NCI-H82 treated with DMSO at 0.1 percent for 48 hours (cell line): ENCODE data around the gene TMX3.

ENCODE experiments used
- DNase-seq: peaks from one replicate; lab custom pipeline; 2025; ENCODE audit not compliant: unreplicated experiment; lab: John Stamatoyannopoulos, UW

TMX3 gene, protein sequence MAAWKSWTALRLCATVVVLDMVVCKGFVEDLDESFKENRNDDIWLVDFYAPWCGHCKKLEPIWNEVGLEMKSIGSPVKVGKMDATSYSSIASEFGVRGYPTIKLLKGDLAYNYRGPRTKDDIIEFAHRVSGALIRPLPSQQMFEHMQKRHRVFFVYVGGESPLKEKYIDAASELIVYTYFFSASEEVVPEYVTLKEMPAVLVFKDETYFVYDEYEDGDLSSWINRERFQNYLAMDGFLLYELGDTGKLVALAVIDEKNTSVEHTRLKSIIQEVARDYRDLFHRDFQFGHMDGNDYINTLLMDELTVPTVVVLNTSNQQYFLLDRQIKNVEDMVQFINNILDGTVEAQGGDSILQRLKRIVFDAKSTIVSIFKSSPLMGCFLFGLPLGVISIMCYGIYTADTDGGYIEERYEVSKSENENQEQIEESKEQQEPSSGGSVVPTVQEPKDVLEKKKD

DNA sequence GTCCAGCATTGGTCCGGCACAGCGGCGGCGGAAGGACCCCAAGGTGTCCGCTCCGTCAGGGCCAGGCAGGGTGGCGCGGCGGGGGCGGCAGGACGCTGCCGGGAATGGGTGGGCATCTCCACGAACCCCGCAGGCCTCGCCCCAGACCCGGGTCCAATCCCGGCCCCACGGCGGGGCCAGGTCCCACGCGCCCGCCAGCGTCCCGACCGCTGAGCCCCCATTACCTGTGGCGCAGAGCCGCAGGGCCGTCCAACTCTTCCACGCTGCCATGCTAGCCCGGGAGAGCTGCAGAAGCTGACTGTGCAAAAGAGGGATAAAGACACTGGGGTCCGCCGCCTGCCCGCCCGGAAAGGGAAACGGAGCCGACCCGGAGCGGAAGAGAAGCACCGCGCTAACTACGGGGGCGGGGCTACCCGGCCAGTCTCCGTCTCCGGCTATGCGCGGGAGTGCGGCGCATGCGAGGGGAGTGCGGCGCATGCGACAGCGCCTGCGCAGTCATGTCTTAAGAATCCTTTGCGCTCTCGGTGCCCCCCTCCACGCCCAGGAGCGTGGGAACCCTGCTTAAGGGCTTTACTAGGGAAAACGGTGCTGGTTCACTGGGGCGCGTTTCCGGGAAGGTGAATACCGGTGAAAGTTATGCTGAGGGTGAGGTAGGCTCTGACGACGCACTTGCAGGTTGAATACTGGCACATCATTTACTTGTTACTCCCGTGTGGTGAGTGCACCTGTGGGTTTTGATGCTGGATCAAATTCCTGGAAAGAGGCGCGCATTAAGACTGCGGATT lies at the start of gene TMX3:
TSS of gene TMX3 (minus strand) at position 397 of the 785 bp plus-strand sequence. CDS start at position 270, 127 bp downstream.
- DNase-seq: peak; percentile 79

DNA sequence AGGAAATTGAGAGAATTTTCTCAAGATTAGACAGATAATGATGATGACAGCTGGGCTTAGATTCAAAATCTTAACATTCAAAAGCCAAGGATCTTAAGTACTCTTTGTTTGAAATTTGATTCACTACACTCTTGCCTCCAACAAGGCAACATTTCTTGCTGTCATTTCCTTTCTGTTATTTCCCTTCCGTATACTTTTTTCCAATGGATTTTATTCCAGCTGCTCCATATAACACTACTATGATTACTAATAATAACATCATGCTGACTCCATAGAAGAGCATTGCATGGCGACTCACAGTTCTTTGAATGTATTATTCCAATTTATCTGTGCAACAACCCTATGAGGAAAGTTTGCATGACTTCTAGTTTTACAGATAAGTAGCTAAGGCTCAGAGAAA lies 49.1 kb upstream of the TMX3 start:
- DNase-seq: no peak

DNA sequence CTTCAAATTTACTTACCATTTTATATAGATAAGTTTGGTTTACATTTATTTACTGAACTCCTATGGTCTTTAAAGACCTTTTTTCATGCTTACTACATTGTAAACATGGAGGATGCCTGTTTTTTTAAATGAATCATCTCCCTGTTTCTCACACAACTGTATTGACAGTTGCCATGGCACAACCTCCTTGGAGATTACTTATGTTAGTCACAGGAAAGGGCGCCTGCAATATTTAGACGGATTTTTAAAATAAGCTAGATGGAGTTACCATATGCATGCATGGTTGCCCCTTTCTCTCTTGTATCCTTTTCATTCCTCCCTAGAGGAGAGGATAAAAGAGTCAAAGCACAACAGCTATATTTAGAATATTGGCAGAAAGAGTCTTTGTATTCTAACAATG lies 48.2 kb upstream of the TMX3 start:
- no peak for DNase-seq

DNA sequence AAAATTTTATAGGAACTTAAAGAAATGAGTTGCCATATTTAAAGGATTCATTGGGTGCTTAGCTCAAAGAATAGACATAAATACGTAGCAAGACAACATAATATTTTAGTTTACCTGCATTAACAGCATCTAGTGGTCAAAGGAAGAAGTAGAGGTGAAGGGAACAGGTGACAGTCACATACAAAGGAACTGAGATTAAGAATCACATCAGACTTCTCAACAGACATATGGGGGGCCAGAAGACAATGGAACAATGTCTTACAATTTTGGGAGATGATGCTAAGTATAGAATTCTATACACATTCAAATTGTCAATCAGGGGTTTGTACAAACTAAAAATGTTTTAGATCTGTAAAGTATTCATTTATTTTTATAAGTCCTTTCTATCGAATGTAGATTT lies 44.4 kb upstream of the TMX3 start:
- no peak for DNase-seq

DNA sequence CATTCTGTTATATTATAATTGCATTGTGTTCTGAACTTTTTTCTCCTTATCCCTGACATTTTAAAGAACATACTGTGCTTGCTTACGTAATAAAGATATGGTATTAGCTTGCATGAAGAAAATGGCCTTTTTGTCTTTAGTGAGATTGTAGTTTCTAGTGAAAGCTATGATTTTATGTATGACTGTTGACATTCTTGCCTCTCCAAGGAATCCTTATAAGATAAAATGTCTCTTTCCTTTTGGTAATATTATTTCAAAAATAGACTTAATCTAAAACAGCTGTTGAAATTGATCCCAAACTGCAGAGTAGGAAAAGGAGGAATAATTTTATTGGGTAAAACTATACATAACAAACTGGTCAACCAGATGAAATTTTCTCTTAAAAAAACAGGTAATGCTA lies 42.2 kb upstream of the TMX3 start:
- DNase-seq: no peak

DNA sequence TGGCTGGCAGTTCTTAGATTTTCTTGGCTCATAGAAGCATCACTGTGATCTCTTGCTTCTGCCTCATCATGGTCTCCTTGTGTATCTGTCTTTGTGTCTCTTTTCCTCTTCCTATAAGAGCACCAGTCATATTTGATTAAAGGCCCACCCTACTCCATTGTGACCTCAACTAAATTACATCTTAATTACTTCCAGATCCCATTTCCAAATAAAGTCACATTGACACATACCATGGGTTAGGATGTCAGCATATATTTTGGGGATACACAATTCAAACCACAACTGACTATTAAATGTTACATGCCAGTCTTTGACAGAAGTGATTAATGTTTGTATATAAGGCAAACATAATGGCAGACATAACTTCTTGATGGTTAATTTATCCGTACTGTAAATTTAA lies 27.3 kb upstream of the TMX3 start:
- DNase-seq: no peak

DNA sequence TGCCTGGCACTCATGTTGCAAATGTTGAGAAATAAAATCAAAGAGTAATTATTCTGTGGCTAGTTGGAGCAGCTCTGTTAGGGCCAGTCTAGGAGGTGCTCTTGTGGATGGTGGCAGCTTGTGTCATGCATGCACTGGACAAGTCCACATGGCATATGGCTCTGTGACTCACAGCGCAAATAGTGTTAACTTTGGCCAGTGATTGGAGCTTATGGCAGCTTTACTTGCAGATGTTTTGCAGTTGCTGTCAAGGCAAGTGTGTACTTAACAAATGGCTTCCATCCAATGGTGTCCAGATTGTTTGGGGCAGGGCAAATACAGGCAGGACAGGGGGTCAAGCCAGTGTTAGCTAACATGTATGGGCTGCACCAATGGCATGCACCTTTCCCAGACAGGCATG lies 26.1 kb upstream of the TMX3 start:
- DNase-seq: no peak

DNA sequence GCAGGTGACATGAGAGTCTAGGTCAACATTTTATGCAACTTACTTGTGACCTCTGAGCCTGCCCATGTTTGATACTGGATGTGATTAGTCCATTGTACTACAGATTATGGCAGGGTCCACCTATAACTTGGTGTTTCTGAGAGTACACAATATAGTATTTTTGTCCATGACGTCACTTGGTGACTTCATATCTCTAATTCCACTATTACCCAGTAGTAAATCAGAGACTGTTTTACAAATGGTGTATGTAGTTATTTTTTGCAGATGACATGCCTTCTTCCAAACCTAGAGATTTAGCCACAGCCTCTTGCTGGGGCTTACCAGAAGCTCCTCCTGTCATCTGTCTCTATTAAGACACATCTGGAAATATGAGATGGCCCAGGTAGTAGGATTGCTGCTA lies 24.6 kb upstream of the TMX3 start:
- no peak for DNase-seq

DNA sequence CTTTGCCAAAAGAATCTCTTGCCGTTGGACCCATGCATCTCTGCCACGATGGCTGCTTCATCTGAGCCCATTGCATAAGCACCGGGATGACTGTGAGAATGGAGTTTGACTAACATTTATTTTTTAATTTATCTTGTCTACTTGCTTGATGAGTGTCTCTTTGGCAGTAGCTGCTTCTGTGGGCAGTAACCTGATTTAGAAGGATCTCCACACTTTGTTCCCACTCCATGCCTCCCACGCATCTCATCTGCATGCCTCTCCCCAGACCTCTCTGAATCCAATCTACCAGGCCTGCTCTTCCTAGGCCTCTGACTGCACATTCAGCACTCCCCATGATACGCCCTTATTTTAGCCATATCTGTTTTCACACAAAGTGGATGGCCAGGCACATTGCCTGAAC lies 23.7 kb upstream of the TMX3 start:
- DNase-seq: no peak

DNA sequence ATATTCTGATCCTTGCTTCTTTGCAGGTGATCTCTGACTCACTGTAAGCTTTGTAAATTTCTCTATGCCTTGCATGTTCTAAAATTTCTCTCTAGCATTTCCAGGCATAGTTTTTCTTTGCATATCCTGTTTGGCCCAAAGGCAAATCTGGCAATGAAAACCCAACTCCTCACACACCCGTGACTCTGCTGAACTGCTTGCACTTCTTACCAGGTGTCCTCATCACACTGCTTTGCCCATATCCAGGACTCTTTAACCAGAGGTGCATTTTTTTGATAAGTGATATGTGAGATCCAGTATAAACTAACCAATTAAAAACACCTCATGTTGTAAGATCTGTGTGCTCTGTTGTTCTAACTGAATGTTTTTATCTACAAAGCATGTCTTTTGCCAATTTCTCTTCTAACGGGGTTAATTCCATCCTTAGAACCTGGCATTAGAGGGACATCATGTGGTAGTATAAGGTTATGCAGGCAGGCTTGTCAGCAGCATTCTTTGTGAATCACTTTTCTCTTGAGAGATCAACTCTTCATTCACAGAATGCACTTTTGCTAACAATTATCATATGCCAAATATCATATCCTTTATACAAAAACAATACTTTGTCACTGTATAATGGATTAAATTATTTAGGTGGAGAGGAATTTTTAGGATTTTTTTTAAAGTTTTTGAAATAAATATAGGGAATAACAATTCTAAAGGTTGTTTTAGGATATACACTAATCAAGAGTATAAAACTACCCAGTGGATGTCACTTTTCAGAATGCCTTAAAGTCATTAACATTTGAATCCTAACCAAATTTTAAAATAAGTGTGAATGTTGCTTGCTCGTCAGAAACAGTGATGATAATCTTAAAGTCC lies 20.8 kb upstream of the TMX3 start:
- peak; percentile 17 for DNase-seq

DNA sequence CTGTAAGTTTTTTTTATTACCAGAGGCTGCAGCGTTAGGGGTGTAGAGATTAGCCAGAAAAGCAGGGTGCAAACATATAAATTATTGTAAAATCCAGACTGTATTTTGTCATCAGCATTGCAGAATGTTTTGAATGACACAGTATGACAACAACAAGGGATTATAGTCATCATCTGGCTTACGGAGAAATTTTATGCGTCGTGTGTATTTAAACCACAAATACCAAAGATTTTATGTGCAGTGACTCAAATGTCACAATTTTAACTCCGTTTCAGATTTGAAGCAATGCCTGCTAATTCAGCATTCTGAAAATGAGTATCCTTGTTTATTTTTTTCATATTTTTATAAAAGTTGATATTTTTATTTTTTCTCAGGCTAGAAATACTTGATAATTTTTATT lies 19.4 kb upstream of the TMX3 start:
- DNase-seq: no peak

DNA sequence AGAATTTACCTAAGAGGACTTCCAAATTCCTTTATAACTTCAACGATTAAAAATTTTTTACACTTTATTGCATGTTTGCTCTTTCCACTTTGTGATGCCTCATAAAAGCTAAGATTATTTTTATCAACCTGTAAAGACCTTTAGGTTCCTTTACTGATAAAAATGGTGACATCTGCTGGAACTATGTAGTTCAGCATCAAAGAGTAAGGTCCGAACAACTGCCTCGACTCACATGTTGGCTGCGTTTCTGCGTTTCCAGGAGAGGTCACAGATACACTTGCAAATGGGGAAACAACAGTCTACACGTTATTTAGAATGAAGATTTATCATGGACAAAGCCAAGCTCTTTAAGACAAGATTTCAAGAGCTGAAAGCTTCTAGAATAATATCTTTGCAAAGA lies 18.8 kb upstream of the TMX3 start:
- DNase-seq: no peak

DNA sequence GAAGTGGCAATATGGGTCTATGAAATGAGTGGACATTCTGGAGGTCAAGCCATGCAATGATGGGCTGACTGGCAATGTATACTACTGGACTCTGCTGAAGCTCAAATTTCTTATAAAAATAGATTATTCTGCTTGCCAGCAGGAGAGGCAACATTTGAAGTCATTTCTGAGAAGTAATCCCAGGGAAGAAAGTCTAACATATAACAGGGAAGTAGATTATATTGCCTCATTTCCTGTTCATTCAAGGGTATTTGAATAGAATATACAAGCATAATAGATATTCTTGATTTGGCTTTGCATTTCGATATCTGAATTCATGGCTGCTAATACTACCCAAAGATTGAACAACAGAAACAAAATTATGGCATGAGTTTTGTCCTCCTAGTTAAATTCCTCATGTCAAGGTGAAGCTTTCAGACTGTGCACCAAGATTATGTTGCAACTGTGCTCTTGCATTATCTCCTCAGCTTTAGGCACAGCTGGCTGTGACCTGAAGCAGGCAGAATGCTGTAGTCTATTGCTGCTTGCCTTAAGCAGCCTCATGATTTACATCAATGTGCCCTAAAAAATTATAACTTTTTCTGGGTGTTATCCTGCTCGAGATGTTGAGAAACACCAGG lies 13.3 kb upstream of the TMX3 start:
- no peak for DNase-seq

DNA sequence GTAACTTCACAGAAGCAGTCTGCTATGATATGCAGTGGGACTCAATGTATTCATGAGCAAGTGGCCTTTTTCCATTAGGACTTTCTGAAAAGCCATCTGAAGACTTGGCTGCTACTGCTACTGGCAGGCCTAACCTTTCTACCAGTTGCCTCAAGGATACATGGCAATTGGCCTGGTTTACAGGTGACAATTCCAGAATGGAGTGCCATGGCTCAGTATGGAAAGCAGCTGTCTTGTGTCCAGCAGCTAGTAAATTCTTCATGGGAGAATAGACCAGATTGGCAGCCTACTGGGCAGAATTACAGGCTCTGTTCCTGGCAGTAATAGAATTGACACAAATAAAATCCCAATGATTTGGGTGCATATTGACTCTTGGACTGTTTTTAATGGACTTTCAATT lies 12.6 kb upstream of the TMX3 start:
- DNase-seq: no peak

DNA sequence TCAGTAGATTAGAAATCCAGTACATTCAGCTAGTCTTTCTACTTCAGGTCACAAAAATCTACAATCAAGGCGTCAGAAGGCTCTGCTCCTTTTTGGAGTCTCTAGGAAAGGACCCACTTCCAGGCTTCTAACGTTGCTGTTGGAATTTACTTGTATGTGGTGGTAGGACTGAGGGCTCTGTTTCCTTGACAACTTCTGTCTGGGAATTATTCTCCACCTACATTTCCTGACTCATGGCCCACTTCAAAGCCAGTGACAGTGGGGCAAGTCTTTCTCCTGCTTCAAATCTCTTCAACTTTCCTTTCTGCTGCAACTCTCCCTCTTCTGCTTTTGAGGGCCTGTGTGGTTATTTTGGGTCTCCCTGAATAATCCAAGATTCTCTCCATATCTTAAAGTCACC lies 10.4 kb upstream of the TMX3 start:
- DNase-seq: no peak

DNA sequence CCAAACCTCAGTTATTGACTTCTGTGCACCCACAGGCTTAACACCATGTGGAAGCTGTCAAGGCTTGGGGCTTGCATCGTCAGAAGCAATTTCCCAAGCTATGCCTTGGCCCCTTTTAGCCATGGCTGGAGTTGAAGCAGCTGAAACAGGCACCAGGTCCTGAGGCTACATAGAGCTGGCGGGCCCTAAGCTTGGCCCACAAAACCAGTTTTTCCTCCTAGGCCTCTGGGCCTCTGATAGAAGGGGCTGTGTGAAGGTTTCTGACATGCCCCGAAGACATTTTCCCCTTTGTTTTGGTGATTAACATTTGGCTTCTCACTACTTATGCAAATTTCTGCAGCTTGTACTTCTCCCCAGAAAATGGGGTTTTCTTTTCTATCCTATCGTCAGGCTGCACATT lies 9.1 kb upstream of the TMX3 start:
- no peak for DNase-seq

DNA sequence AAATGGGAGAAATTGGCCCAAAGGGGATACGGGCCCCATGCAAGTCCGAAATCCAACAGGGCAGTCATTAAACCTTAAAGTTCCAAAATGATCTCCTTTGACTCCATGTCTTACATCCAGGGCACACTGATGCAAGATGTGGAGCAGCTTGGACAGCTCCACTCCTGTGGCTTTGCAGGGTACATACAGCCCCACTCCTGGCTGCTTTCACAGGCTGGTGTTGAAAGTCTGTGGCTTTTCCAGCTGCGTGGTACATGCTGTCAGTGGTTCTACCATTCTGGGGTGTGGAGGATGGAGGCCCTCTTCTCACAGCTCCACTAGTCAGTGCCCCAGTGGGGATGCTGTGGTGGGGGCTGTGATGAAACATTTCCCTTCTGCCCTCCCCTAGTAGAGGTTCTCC lies 8.6 kb upstream of the TMX3 start:
- DNase-seq: no peak

DNA sequence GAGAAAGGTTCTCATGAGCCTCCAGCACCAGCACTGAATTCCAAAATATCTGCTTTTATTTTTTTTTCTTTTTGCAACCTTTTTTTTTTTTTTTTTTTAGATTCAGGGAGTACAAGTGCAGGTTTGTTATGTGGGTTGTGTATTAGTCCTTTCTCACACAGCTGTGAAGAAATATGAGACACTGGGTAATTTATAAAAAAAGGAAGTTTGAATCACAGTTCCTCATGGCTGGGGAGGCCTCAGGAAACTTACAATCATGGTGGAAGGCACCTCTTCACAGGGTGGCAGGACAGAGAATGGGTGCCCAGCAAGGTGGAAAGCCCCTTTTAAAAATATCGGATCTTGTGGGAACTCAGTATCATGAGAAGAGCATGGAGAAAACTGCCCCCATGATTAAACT lies 7.9 kb upstream of the TMX3 start:
- DNase-seq: no peak

DNA sequence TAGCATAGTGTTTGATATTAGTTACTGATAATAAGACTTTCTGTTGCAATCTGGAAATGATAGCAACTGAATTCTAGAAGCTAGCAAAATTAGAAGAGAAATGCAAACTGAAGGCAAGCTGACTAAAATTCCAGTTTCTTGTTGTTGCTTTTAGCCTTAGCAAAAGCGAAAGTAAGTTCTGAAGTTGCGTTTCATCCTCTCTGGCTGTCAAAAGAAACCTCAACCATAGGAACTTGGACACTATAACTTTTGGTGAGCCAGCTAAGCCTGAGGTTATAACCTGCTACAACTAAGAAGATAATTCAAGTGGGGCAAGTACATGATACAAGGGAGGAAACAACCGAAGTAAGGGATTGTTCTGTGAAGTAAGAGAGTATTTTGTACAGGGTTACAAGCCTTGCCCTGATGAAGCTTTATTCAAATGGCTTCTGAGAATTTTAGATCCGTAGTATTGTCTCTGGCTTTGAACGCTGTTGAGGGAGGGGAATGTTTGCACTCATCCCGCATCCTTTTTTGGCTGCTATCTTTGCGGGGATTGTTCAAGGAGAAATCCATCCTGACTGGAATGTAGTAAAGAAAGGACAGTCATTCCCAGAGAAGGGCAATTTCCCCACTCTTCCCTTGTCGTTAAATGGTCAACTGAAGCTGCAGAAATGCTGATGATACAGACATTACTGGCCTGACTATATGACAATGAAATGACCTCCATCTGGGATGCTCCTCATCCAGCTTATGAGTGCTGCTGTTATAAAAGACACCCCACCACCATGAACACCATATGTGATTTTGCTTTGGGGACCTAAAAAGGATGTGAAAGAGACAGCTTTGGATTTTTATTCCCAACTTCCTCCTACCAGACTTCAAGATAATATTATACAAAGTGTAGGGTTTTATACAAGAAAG lies 7.0 kb upstream of the TMX3 start:
- DNase-seq: no peak

DNA sequence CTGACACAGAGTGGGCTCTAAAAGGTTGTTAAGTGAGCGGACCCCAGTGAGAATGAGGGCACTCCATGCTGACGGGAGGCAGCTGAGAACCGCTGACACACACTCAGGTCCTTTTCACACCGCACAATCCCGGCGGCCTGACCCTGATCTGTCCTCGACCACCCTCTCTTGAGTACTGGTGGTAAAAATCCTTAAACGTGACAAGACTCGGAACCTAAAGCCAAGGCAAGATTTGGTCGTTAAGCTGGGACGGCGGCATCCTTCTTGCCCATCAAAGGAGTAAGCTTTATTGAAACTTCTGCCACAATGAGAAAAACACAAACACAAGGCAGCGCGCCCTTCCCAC lies 569 bp downstream of the TMX3 start:
- DNase-seq: no peak
